Parathyroid adenoma (tissue), 2 donors: ENCODE measurements around the gene MAP3K10.

Experiments
- H2AFZ ChIP-seq: fragments of 300-600 bp; sonication (generic); one replicate; pipeline ENCODE4 v1.7.0; 2017; ENCODE audit warnings: antibody characterized with exemption, mild to moderate bottlenecking
- H3K27ac ChIP-seq: fragments of 300-600 bp; sonication (generic); one replicate; pipeline ENCODE4 v1.7.0; 2017
- H3K27me3 ChIP-seq: fragments of 300-600 bp; sonication (generic); one replicate; pipeline ENCODE4 v1.7.0; 2017; ENCODE audit warnings: low read length; ENCODE audit not compliant: control insufficient read depth, insufficient read depth
- H3K36me3 ChIP-seq: fragments of 300-600 bp; sonication (generic); one replicate; pipeline ENCODE4 v1.7.0; 2017; ENCODE audit warnings: low read length; ENCODE audit not compliant: control insufficient read depth, insufficient read depth
- H3K4me1 ChIP-seq: fragments of 300-600 bp; sonication (generic); one replicate; pipeline ENCODE4 v1.7.0; 2017; ENCODE audit warnings: control low read depth
- H3K4me2 ChIP-seq: fragments of 300-600 bp; sonication (generic); one replicate; pipeline ENCODE4 v1.7.0; 2017; ENCODE audit warnings: low read length
- H3K4me3 ChIP-seq: fragments of 300-600 bp; sonication (generic); one replicate; pipeline ENCODE4 v1.7.0; 2017; ENCODE audit warnings: low read depth, low read length
- H3K79me2 ChIP-seq: fragments of 300-600 bp; sonication (generic); one replicate; pipeline ENCODE4 v1.7.0; 2017; ENCODE audit warnings: control low read depth
- H3K9ac ChIP-seq: fragments of 300-600 bp; sonication (generic); one replicate; pipeline ENCODE4 v1.7.0; 2017; ENCODE audit warnings: mild to moderate bottlenecking
- H3K9me3 ChIP-seq: fragments of 300-600 bp; sonication (generic); one replicate; pipeline ENCODE4 v1.7.0; 2017; ENCODE audit warnings: low read length; ENCODE audit not compliant: control insufficient read depth
- TF ChIP-seq, protein P1 (sequence below): fragments of 300-600 bp; sonication (generic); IDR thresholded peaks from one replicate; pipeline ENCODE4 v1.7.0; 2017; ENCODE audit warnings: antibody characterized with exemption, mild to moderate bottlenecking
- donor health status: primary hyperparathyroidism.

MAP3K10 gene

DNA sequence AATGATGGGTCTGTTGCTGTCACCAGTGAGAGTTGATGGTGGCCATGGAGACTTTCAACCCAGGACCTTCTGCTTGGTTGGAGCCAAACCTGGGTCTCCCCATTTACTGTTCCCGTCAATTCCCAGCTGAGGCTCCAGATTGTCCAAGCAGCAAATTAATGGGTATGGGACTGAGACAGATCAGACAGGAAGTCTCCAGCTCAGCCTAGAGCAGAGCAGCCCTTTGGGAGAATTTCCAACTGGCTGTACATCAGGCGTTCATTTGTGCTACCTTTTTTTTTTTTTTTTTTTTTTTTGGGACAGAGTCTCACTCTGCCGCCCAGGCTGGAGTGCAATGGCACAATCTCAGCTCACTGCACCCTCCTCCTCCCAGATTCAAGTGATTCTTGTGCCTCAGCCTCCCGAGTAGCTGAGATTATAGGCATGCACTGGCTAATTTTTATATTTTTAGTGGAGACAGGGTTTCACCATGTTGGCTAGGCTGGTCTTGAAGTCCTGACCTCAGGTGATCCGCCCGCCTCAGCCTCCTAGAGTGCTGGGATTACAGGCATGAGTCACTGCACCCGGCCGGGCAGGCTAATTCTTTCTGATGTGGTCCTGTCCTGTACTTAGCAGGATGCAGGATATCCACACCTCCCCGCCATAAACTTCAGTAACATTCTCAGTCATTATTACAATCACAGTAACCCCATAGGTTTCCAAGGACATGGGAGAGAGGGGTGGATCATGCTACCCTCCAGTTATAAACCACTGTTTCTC is 9.3 kb downstream of the MAP3K10 start:
- Histone ChIP-seq H2AFZ (no peak overlapping the region), H3K4me1 (no peaks in the 10 kb centered on the region), H3K9me3 (no peaks in the 10 kb centered on the region), H3K36me3 (no peaks in the 10 kb centered on the region), H3K27me3 (no peaks in the 10 kb centered on the region), H3K79me2 (no peaks in the 10 kb centered on the region), H3K27ac (no peak overlapping the region), H3K4me3 (no peak overlapping the region), H3K9ac (no peak overlapping the region), H3K4me2 (no peak overlapping the region)
- TF ChIP-seq, protein P1, sequence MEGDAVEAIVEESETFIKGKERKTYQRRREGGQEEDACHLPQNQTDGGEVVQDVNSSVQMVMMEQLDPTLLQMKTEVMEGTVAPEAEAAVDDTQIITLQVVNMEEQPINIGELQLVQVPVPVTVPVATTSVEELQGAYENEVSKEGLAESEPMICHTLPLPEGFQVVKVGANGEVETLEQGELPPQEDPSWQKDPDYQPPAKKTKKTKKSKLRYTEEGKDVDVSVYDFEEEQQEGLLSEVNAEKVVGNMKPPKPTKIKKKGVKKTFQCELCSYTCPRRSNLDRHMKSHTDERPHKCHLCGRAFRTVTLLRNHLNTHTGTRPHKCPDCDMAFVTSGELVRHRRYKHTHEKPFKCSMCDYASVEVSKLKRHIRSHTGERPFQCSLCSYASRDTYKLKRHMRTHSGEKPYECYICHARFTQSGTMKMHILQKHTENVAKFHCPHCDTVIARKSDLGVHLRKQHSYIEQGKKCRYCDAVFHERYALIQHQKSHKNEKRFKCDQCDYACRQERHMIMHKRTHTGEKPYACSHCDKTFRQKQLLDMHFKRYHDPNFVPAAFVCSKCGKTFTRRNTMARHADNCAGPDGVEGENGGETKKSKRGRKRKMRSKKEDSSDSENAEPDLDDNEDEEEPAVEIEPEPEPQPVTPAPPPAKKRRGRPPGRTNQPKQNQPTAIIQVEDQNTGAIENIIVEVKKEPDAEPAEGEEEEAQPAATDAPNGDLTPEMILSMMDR = no peak

DNA sequence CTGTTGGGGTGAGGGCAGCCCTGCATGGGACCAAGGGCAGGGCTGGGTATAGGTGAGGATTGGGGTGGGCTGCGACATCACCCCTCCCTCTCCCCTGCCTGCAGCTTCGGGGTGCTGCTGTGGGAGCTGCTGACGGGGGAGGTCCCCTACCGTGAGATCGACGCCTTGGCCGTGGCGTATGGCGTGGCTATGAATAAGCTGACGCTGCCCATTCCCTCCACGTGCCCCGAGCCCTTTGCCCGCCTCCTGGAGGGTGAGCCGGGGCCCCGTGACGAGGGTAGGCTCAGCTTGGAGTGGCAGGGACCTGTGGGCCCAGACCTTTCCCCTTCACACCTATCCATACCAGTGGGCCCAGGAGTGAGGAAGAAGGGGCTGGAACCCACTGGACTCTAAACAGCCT is 13.2 kb downstream of the MAP3K10 start:
- no peaks in the 10 kb centered on the region for H3K79me2 ChIP-seq
- no peak overlapping the region for H3K4me3 ChIP-seq
- no peak overlapping the region for H3K27ac ChIP-seq
- no peaks in the 10 kb centered on the region for H3K27me3 ChIP-seq
- TF ChIP-seq, protein P1 = no peak
- no peak overlapping the region for H2AFZ ChIP-seq
- H3K36me3 ChIP-seq = no peaks in the 10 kb centered on the region
- H3K9ac ChIP-seq = no peak overlapping the region
- no peaks in the 10 kb centered on the region for H3K9me3 ChIP-seq
- H3K4me2 ChIP-seq = no peak overlapping the region
- no peaks in the 10 kb centered on the region for H3K4me1 ChIP-seq

DNA sequence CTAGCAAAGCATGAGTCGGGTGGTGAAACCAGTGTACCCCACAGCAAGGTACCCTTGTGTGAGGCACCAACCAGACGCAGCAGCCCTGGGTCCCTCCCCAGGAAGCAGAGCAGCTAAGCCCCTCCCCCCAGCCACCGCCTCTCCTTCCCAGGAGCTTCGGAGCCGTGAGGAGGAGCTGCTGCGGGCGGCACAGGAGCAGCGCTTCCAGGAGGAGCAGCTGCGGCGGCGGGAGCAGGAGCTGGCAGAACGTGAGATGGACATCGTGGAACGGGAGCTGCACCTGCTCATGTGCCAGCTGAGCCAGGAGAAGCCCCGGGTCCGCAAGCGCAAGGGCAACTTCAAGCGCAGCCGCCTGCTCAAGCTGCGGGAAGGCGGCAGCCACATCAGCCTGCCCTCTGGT is 14.5 kb downstream of the MAP3K10 start:
- Histone ChIP-seq H3K4me3 (no peak overlapping the region), H3K36me3 (no peaks in the 10 kb centered on the region), H3K27ac (no peak overlapping the region), H3K4me2 (no peak overlapping the region), H3K9me3 (no peaks in the 10 kb centered on the region), H2AFZ (no peak overlapping the region), H3K9ac (no peak overlapping the region), H3K79me2 (no peaks in the 10 kb centered on the region), H3K27me3 (no peaks in the 10 kb centered on the region), H3K4me1 (no peaks in the 10 kb centered on the region)
- TF ChIP-seq, protein P1 = no peak

DNA sequence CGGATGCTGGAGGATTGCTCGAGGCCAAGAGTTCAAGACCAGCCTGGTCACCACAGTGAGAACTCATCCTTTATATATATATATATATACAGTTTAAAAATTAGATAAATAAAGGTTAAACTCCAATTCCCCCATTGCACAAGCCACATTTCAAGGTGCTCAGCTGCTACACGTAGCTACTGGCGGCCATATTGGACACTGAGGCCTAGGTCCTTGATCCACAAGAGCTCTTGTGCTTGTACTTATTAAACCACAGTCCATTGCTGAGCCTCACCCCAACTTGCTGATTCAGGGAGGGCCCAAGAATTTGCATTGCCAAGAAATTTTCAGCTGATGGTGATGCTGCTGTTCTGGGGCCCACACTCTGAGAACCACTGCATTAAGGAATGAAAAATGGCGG is 17.4 kb downstream of the MAP3K10 start:
- Histone ChIP-seq H3K9ac (no peak overlapping the region), H3K9me3 (no peaks in the 10 kb centered on the region), H3K27me3 (no peaks in the 10 kb centered on the region), H3K27ac (no peak overlapping the region), H2AFZ (no peak overlapping the region), H3K79me2 (no peaks in the 10 kb centered on the region), H3K4me3 (no peak overlapping the region), H3K36me3 (no peaks in the 10 kb centered on the region), H3K4me2 (no peak overlapping the region), H3K4me1 (no peaks in the 10 kb centered on the region)
- TF ChIP-seq, protein P1 = no peak

- H3K4me2 ChIP-seq = no peak overlapping the region
- H3K4me3 ChIP-seq = no peak overlapping the region
- no peaks in the 10 kb centered on the region for H3K79me2 ChIP-seq
- no peaks in the 10 kb centered on the region for H3K27me3 ChIP-seq
- H2AFZ ChIP-seq = no peak overlapping the region
- no peak overlapping the region for H3K9ac ChIP-seq
- TF ChIP-seq, protein P1 = no peak
- H3K36me3 ChIP-seq = no peaks in the 10 kb centered on the region
- no peaks in the 10 kb centered on the region for H3K4me1 ChIP-seq
- no peaks in the 10 kb centered on the region for H3K9me3 ChIP-seq
- no peak overlapping the region for H3K27ac ChIP-seq
Observed at GRCh38 chr19:40210889-40211288, 19.7 kb downstream of the MAP3K10 start.
